Transverse colon (tissue), 4 donors: ENCODE results near the gene CCNA2.

ENCODE experiments used
- CTCF ChIP-seq, 5 experiments: fragments of 200-600 bp in 3 of 5; fragments of 450-650 bp in 2 of 5; sonication (generic) in 3 of 5; IDR thresholded peaks; 1 replicate in 2 of 5; 2 replicates in 3 of 5; pipeline ENCODE4 v1.5.1; 2016 to 2017; ENCODE audit warnings: antibody characterized with exemption in 5 of 5, inconsistent platforms in 3 of 5, mild to moderate bottlenecking in 2 of 5, moderate library complexity in 1 of 5
- EP300 ChIP-seq: sonication (generic); formaldehyde crosslinking; IDR thresholded peaks from one replicate; pipeline ENCODE4 v1.6.1; 2017; ENCODE audit warnings: antibody characterized with exemption, low read depth
- POLR2A ChIP-seq: fragments of 450-650 bp; IDR thresholded peaks from one replicate; pipeline ENCODE4 v1.6.1; 2016; ENCODE audit warnings: antibody characterized with exemption, mild to moderate bottlenecking, moderate library complexity
- POLR2AphosphoS5 ChIP-seq, 3 donors: sonication (generic); formaldehyde crosslinking; IDR thresholded peaks; one replicate each; pipeline ENCODE4 v1.6.1; 2016; ENCODE audit warnings: antibody characterized with exemption in 3 of 3

- no peak for TF ChIP-seq CTCF (IDR thresholded peaks at IDR 0.05)
- no peak for TF ChIP-seq POLR2AphosphoS5 (IDR thresholded peaks at IDR 0.05)
- no peak for TF ChIP-seq POLR2A
- TF ChIP-seq EP300 = no peak
Measured at GRCh38 chr4:121771869-121772268, 51.8 kb downstream of the CCNA2 start.
